Stomach (tissue), 9 donors: ENCODE results near the gene RNU6-9. TPM values are rescaled to one million over a fixed set of nuclear protein-coding genes. Genes with fewer than 3 reads are reported as not detected.

ENCODE experiments used
- DNase-seq, 2 donors: peaks; one replicate each; pipeline versions ENCODE4 v3.0.0 to v3.0.0-alpha.2; 2013 to 2019
- H3K27ac ChIP-seq, 5 donors: fragments of 200-600 bp in 4 of 5; sonication (generic) in 4 of 5; one replicate each; pipeline ENCODE4 v1.5.1; 2013 to 2019; ENCODE audit warnings: mild to moderate bottlenecking in 1 of 5, moderate library complexity in 1 of 5
- H3K27me3 ChIP-seq, 3 donors: fragments of 200-600 bp; sonication (generic); one replicate each; pipeline ENCODE4 v1.5.1; 2017 to 2019; ENCODE audit warnings: mixed run types in 1 of 3
- H3K36me3 ChIP-seq, 4 donors: fragments of 200-600 bp; sonication (generic); 1 replicate in 3 of 4; 2 replicates in 1 of 4; pipeline ENCODE4 v1.5.1; 2016 to 2019
- H3K4me1 ChIP-seq, 4 donors: fragments of 200-600 bp; sonication (generic); one replicate each; pipeline ENCODE4 v1.5.1; 2016 to 2019
- H3K4me3 ChIP-seq, 4 donors: fragments of 200-600 bp; sonication (generic) in 3 of 4; one replicate each; pipeline ENCODE4 v1.5.1; 2016 to 2019; ENCODE audit warnings: mild to moderate bottlenecking in 1 of 4
- H3K9me3 ChIP-seq, 4 donors: fragments of 200-600 bp; sonication (generic); one replicate each; pipeline ENCODE4 v1.5.1; 2016 to 2019
- CTCF ChIP-seq, 7 experiments: fragments of 450-650 bp in 4 of 7; fragments of 200-600 bp in 3 of 7; sonication (generic) in 3 of 7; IDR thresholded peaks; one replicate each; pipeline ENCODE4 v1.5.1; 2016 to 2019; ENCODE audit warnings: antibody characterized with exemption in 7 of 7, control low read depth in 2 of 7, mild to moderate bottlenecking in 1 of 7
- EP300 ChIP-seq: sonication (generic); formaldehyde crosslinking; IDR thresholded peaks from one replicate; pipeline ENCODE4 v1.6.1; 2017; ENCODE audit warnings: antibody characterized with exemption
- POLR2A ChIP-seq, 4 donors: fragments of 450-650 bp; IDR thresholded peaks; one replicate each; pipeline ENCODE4 v1.6.1; 2016; ENCODE audit warnings: antibody characterized with exemption in 4 of 4, control low read depth in 2 of 4, mild to moderate bottlenecking in 1 of 4, moderate library complexity in 1 of 4
- POLR2AphosphoS5 ChIP-seq, 3 donors: sonication (generic); formaldehyde crosslinking; IDR thresholded peaks; one replicate each; pipeline ENCODE4 v1.6.1; 2016; ENCODE audit warnings: antibody characterized with exemption in 3 of 3
- WGBS, 5 donors: extraction: QIAGEN DNeasy Blood & Tissue Kit in 3 of 5; methylation state at CpG; one replicate each; pipeline versions ENCODE4 v1.1.5 to v1.1.7; 2013 to 2018; 5-methylcytosine and 5-hydroxymethylcytosine counted together
- intact Hi-C: fragments of 100-400 bp; cut with DNase I; formaldehyde crosslinking; loops from one replicate; pipeline ENCODE4 v1.15.1; 2023; ENCODE audit warnings: low total_unique reads
- polyA plus RNA-seq, 3 donors: library from polyadenylated mRNA; stranded (reverse); fragments of 200-250 nt; gene quantifications; one replicate each; pipeline ENCODE4 v1.2.3, GENCODE V29; 2013
- total RNA-seq, 5 donors: library from RNA; depleted of rRNA; stranded (reverse); fragments of >200 nt; gene quantifications; one replicate each; pipeline versions ENCODE4 v1.1.0 to v1.2.3, GENCODE V29; 2014 to 2016
- donor health status: healthy with polysubstance abuse.
- donor health status: Bipolar disorder and iron deficiency.
- donor health status: healthy.

Gene RNU6-9
- total and polyA plus RNA-seq, 8 donors, result not detected

- intact Hi-C loops, result loop anchor here (5.0 kb wide), 2 partner anchors 50 to 150 kb away; no protein-coding TSS in a partner anchor
- Histone ChIP-seq H3K36me3 (no peaks in the 10 kb centered on the region), H3K27me3 (peaks cover 26 to 57% (median 53%) of the 10 kb centered on the region in 3 donors), H3K4me3 (peak within 1 kb of the TSS; percentile 17 to 50 (median 33)), H3K9me3 (no peaks in the 10 kb centered on the region), H3K27ac (no peak within 1 kb of the TSS), H3K4me1 (peaks cover 36 to 65% (median 58%) of the 10 kb centered on the region in 4 donors)
- peak; percentile 44 to 80 for DNase-seq
- 1 to 5% (median 1%) methylated on average over 11 to 87 of the region's 87 CpGs for WGBS, 5 donors
- TF ChIP-seq EP300 (no peak), POLR2A (IDR thresholded peaks at IDR 0.05) (no peak), CTCF (IDR thresholded peaks at IDR 0.05) (peak in 4 of 7 experiments; percentile 9 to 43 (median 20))
These were observed 24.3 kb downstream of the RNU6-9 start, which contains the start of gene KISS1R for GRCh38 chr19:917323-918151. TSS of gene KISS1R (plus strand) at chr19:917333. CDS start at chr19:917503, 170 bp downstream.

DNA sequence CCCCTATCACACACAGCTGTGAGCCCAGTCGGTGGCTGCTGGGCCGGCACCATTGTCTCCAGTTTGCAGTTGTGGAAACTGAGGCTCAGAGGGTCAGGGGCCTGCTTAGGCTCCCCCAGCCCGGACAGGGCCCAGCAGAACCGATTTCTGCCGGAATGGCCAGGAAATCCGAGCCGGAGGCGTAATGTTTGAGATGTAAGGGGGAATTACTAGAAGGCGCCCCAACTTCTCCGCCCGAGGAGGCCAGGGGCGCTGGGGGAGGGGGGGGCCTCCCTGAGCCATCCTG lies 24.8 kb downstream of the RNU6-9 start:
- Histone ChIP-seq H3K9me3 (no peaks in the 10 kb centered on the region), H3K27ac (no peak overlapping the region), H3K4me1 (peaks cover 36 to 65% (median 58%) of the 10 kb centered on the region in 4 donors), H3K27me3 (peaks cover 26 to 57% (median 53%) of the 10 kb centered on the region in 3 donors), H3K36me3 (no peaks in the 10 kb centered on the region), H3K4me3 (peak overlapping the region in 2 of 4 donors; percentile 40 to 50)
- no peak for DNase-seq
- intact Hi-C loops, result loop anchor here (5.0 kb wide), 2 partner anchors 51 to 151 kb away; no protein-coding TSS in a partner anchor
- 0 to 11% (median 3%) methylated on average over 5 to 12 of the region's 12 CpGs for WGBS, 5 donors
- TF ChIP-seq POLR2AphosphoS5 (IDR thresholded peaks at IDR 0.05), result no peak
- TF ChIP-seq POLR2A (IDR thresholded peaks at IDR 0.05), result no peak
- TF ChIP-seq EP300, result no peak
- no peak for TF ChIP-seq CTCF (IDR thresholded peaks at IDR 0.05)

DNA sequence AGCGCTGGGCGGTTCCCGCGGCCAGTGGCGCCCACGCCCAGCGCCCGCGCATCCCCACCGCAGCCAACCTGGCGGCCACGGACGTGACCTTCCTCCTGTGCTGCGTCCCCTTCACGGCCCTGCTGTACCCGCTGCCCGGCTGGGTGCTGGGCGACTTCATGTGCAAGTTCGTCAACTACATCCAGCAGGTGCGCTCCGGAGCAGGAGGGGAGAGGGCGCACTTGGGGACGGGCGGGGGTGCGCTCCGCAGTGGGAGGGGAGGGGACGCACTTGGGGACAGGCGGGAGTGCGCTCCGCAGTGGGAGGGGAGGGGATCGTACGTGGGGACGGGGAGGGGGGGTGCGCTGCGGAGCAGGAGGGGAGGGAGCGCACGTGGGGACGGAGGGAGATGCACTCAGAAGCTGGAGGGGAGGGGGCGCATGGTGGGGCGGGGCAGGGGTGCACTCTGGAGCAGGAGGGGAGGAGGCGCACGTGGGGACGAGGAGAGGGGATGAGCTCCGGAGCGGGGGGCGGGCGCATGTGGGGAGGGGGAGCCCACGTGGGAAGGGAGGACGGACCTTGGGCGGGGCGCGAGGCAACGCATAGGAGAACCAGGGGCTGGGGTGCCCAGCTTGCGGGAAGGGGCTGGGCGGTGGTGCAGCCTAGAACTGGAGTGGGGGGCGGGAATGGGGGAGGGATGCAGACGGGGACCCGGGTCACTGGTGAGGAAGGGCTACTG lies 25.4 kb downstream of the RNU6-9 start:
- H3K4me1 ChIP-seq, result peaks cover 35 to 63% (median 56%) of the 10 kb centered on the region in 4 donors
- no peak for TF ChIP-seq EP300
- TF ChIP-seq CTCF (IDR thresholded peaks at IDR 0.05), result no peak
- TF ChIP-seq POLR2AphosphoS5 (IDR thresholded peaks at IDR 0.05), result no peak
- TF ChIP-seq POLR2A (IDR thresholded peaks at IDR 0.05), result no peak

More for the DNA sequence above, 25.4 kb downstream of the RNU6-9 start:
- Histone ChIP-seq H3K36me3 (no peaks in the 10 kb centered on the region), H3K9me3 (no peaks in the 10 kb centered on the region), H3K27me3 (peaks cover 26 to 57% (median 53%) of the 10 kb centered on the region in 3 donors), H3K4me3 (peak overlapping the region in 1 of 4 donors; percentile 50), H3K27ac (no peak overlapping the region)
- peak in 1 of 2 donors; percentile 59 for DNase-seq
- intact Hi-C loops, result loop anchor here (5.0 kb wide), 2 partner anchors 51 to 151 kb away; no protein-coding TSS in a partner anchor
- WGBS, 5 donors, result 1 to 5% (median 3%) methylated on average over 10 to 58 of the region's 58 CpGs
